TTC549 (cell line): ENCODE data around the gene DDAH1.

ENCODE experiments used
- FAIRE-seq: peaks from 2 replicates; lab custom pipeline; 2012; peaks lifted over from hg19 to GRCh38; lab: Jason Lieb, UNC

Gene DDAH1

GRCh38 chr1:85438353-85438752 is 26.6 kb downstream of the DDAH1 start:
- no peak for FAIRE-seq

DNA sequence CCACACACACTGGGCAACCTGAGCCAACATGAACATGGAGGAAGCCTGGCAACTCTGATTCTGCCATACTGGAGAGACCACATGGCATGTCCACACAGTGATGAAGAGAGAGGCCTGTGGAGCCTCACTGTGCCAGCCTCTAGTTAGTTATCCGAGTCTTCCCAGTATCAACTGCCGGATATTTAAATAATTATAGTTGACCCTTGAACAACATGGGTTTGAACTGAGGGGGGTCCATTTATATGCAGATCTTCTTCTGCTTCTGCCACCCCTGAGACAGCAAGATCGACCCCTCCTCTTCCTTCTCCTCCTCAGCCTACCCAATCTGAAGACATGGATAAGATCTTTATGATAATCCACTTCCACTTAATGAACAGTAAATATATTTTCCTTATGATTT is 27.8 kb downstream of the DDAH1 start:
- no peak for FAIRE-seq

DNA sequence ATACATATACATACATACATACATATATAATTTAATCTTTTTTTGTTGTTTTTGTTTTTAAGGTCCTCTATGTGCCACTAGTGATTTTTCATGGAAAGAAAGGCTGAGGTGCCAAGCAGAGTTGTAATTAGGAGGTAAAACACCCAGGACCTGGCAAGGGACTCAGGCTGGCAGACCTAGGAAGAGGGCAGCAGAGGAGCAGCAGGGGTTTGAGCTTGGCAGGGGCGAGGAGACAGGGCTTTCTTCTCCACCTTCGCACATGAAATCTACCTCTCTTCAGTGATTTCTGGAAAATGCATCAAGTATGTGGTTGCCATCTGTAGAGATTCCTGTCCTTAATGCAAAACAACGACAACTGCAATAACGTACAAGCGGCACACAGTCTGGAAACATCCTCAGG is 31.9 kb downstream of the DDAH1 start:
- no peak for FAIRE-seq

DNA sequence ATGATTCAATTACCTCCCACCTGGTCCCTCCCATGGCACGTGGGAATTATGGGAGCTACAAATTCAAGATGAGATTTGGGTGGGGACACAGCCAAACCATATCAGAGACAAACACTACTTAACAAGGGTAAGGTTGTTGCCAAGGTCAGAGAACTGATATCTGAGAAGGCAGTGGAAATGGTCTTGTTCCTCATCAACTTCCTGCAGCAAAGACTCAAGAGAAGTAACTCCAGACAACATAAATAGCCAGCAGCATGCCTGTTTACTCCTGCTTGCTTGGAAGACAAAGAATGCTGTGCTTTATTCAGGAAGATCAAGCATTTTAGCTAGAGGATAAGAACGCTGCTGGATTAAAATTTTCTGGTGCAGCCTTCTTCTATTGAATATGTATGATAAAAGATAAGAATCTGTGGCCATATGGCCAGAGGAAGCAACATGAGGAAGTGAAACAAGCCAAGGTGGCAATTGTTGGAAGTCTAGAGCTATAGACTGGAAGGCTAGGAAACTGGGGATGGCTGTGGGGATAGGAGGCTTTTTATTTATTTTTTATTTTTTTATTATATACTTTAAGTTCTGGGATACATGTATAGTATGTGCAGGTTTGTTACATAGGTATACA is 36.4 kb downstream of the DDAH1 start:
- FAIRE-seq = no peak

DNA sequence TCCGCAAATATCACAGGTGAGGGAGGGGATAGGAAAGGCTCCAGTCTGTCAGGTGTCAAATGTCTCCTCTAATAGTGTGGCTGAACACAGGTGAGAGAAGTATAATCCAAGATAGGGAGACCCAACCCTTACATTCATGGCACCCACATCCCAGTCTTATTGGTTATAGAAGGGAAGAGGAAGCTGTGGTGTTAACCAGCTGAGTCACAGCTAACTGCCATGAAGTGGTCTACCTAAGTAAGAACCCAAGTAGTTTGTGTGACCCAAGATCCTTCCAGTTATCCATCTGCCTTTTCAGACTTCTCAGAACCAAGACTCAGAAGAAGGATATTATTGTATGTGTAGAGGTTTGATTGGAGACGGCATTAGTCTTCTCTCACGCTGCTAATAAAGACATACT is 37.1 kb downstream of the DDAH1 start:
- FAIRE-seq = no peak

DNA sequence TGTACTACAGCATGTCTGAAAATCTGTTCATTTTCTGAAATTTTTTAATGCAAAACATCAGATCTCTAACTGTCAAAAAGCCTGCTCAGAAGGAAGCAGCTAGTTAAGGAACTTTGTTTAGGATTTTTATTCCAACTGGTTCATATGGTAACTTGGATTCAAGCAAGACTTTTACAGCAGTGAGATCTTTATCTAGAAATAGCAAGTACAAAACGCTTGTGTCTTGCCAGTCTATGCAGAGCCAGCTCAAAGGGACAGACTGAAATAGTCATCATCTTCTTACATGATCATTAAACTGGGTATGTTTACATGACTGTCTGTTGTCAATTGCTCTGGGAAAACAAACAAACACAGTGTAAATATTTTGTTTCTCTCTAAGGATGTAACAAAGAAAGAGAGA is 37.6 kb downstream of the DDAH1 start:
- FAIRE-seq = no peak

DNA sequence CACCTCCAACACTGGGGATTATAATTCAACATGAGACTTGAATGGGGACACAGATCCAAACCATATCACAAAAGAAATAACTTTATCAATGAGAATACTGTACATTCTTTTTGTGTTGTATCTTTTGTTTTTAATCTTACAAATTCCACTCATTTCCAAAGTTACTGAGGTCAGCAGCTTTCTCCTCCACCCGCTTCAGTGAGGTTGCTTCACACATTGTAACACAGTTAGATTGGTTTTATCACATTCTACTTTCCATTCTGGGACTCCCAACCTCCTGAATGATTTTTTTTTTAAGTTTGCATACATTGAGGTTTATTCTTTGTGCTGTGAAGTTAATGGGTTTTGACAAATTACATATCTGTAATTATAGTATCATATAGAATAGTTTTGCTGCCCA is 43.8 kb downstream of the DDAH1 start:
- no peak for FAIRE-seq

- FAIRE-seq = no peak
Observed at GRCh38 chr1:85420199-85420598, 44.8 kb downstream of the DDAH1 start.

GRCh38 chr1:85417876-85418275 is 47.1 kb downstream of the DDAH1 start:
- FAIRE-seq = no peak

DNA sequence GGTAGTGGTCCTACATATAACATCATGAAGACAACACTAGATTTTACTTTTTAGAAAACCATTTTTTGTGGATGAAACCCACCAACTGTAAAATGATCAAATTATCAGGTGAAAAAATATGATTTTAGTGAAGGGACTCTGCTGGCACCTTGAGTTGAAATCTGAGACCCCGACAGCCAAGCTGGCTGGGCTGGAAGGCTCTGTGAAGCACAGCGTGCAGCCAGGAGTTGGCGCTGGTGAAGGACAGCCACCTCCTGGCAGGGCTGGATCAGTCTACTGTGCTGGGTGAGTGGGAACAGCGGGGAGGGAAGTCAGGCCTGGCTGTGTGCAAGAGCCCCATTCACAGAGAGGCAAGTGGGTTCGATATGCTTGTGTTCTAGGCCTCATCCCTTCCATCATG is 47.9 kb downstream of the DDAH1 start:
- no peak for FAIRE-seq

GRCh38 chr1:85413169-85413568 is 51.8 kb downstream of the DDAH1 start:
- no peak for FAIRE-seq

- FAIRE-seq = no peak
Observed at GRCh38 chr1:85411567-85412305, 53.2 kb downstream of the DDAH1 start.

DNA sequence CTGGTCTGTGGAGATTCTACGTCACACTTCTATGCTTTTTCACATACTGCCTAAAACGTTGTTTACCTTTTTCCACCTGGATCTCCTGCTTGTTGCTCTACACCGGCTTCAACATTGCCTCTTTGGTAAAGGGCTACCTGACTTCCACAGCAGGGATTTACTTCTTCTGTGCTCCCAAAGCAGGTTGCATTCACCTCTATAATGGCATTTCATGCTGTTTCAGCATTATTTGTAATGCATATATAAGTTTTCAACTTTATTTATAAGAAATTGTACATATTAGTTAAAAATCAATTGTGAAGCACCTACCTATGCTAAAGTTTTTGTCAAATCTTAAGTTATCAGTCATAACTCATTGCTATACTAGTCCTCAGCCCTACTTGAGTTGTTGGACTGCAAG is 55.4 kb downstream of the DDAH1 start:
- FAIRE-seq = no peak

- FAIRE-seq = no peak
Observed at GRCh38 chr1:85407746-85408377, 57.1 kb downstream of the DDAH1 start.

DNA sequence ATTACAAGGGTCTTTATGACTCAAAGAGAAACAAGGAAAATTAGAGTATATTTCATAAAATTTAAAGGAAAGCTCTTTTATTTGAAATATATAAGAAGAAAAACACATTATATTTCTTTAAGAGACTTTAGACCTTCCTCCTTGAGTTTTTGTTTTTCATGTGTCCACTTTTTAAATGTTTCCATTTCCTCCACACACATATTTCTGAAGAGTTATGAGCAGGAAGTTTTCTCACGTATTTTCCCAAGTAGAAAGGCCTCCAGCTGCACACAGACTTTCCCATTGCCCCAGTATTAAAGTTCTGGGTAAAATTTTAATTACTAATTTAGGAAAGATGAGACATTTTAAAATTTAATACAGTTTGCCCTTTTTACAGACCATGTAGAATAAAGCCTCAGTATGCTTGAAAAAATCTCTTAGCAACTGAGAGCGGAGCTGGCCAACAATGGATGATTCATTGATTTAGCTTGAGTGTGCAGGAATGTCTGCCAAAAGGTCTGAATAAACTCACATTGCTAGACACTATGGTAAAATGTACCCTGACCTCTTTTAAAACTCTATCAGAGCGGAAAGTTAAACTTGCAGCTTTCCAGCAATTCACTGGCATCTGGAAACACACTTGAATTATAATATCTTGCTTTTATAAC is 57.9 kb downstream of the DDAH1 start:
- no peak for FAIRE-seq

DNA sequence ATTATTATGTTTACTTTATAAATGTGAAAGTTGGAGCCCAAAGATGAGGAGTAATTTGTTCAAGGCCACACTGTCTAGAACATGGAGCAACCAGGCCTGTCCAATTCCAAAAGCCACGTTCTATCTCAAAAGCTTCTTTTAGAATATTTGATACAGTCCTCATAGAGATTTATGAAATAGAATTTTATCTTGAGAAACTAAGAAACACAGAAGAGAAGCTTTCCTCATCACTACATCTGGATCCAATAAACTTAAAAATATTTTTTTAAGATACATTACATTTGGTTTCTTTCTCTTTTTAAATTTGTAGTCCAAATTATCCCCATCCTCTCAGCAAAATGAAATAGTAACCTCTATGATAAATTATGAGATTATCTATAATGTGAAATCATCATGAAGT is 58.9 kb downstream of the DDAH1 start:
- FAIRE-seq = no peak

DNA sequence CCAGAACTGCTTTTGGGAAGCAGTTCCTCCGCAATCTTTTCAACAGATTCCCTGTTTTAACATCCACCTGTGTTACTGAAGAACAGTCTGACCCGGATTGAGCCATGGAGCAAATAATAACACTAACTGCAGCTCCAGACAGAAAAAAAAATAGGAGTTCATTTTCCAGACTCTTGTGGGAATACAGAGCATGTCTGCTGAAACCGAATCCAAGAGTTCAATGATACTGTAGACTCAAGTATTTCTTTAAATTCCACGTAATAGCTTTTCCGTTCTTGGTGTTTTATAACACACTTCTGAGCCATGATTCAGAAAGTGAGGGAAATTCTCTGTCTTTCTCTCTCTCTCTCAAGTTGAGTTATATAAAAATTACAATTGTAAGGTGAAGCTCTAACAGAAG is 60.6 kb downstream of the DDAH1 start:
- FAIRE-seq = no peak

- FAIRE-seq = no peak
Observed at GRCh38 chr1:85398391-85399064, 66.4 kb downstream of the DDAH1 start.

DNA sequence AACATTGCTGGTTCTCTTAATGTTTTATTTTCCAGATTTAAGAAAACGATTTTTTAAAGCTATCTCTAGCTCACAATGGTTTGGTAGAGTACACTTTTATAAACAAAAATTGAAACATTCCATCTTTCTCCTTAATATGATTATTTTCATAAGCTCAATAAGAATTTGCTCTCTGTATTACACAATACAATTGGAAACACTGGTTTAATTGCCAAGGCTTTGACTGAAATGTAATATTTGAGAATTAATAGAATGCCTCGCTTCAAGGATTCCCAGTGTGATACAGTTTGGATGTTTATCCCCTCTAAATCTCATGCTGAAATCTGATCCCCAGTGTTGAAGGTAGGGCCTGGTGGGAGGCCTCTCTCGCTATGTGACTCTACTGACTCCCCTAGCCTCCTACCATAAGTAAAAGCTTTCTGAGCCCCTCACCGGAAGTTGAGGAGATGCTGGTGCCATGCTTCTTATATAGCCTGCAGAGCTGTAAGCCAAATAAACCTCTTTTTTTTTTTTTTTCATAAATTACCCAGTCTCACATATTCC is 67.4 kb downstream of the DDAH1 start:
- FAIRE-seq = no peak

- no peak for FAIRE-seq
Observed at GRCh38 chr1:85396194-85396593, 68.8 kb downstream of the DDAH1 start.

- no peak for FAIRE-seq
Observed at GRCh38 chr1:85394130-85394529, 70.8 kb downstream of the DDAH1 start.

- FAIRE-seq = no peak
Observed at GRCh38 chr1:85393490-85393889, 71.5 kb downstream of the DDAH1 start.
